Activated T-cell treated with anti-CD3 and anti-CD28 coated beads for 48 hours (primary cell): ENCODE measurements around the gene MICAL2.

Experiments used
- DNase-seq: peaks from one replicate; pipeline ENCODE4 v3.0.0-alpha.2; 2020; ENCODE audit warnings: low read depth

The MICAL2 gene

GRCh38 chr11:12171921-12172320 is 61.5 kb downstream of the MICAL2 start:
- DNase-seq: no peak

- DNase-seq: no peak
Observed at GRCh38 chr11:12172493-12173013, 62.2 kb downstream of the MICAL2 start.

GRCh38 chr11:12173111-12173510 is 62.7 kb downstream of the MICAL2 start:
- no peak for DNase-seq

GRCh38 chr11:12174128-12174476 is 63.7 kb downstream of the MICAL2 start:
- no peak for DNase-seq

- no peak for DNase-seq
Observed at GRCh38 chr11:12174477-12175143, 64.2 kb downstream of the MICAL2 start.

GRCh38 chr11:12175694-12176241 is 65.4 kb downstream of the MICAL2 start:
- no peak for DNase-seq

GRCh38 chr11:12176410-12176809 is 66.0 kb downstream of the MICAL2 start:
- no peak for DNase-seq

GRCh38 chr11:12177739-12178338 is 67.4 kb downstream of the MICAL2 start:
- no peak for DNase-seq

- no peak for DNase-seq
Observed at GRCh38 chr11:12179019-12179418, 68.6 kb downstream of the MICAL2 start.

- DNase-seq: no peak
Observed at GRCh38 chr11:12179531-12179930, 69.1 kb downstream of the MICAL2 start.

- no peak for DNase-seq
Observed at GRCh38 chr11:12180257-12181205, 70.1 kb downstream of the MICAL2 start.

GRCh38 chr11:12182302-12182675 is 71.9 kb downstream of the MICAL2 start:
- DNase-seq: no peak

- no peak for DNase-seq
Observed at GRCh38 chr11:12182676-12183541, 72.5 kb downstream of the MICAL2 start.

GRCh38 chr11:12183827-12184620 is 73.6 kb downstream of the MICAL2 start:
- no peak for DNase-seq

GRCh38 chr11:12184699-12185098 is 74.3 kb downstream of the MICAL2 start:
- DNase-seq: no peak

GRCh38 chr11:12185106-12185690 is 74.8 kb downstream of the MICAL2 start:
- no peak for DNase-seq

- DNase-seq: no peak
Observed at GRCh38 chr11:12185914-12186313, 75.5 kb downstream of the MICAL2 start.

- DNase-seq: no peak
Observed at GRCh38 chr11:12186701-12187100, 76.3 kb downstream of the MICAL2 start.

GRCh38 chr11:12187399-12187798 is 77.0 kb downstream of the MICAL2 start:
- DNase-seq: peak; percentile 61
